NCI-H524 (cell line): ENCODE data around the gene PABPC3.

Experiments
- DNase-seq, 2 experiments: peaks; one replicate each; lab custom pipeline; 2025; lab: John Stamatoyannopoulos, UW

The PABPC3 gene

DNA sequence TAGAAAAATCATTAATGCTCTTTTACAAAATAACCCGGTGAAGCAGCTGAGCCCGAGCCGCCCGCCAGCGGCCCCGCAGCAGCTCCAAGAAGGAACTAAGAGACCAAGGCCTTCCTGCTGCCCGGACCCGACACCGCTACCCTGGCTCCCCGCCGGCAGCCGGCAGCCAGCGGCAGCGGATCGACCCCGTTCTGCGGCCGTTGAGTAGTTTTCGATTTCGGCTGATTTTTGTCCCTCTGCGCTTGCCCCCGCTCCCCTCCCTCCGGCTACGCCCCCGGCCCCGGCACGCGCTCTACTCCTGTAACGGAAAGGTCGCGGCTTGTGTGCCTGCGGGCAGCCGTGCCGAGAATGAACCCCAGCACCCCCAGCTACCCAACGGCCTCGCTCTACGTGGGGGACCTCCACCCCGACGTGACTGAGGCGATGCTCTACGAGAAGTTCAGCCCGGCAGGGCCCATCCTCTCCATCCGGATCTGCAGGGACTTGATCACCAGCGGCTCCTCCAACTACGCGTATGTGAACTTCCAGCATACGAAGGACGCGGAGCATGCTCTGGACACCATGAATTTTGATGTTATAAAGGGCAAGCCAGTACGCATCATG, at the start of gene PABPC3:
TSS of gene PABPC3 (plus strand) at position 286 of the 603 bp plus-strand sequence. CDS start at position 349, 63 bp downstream.
- DNase-seq = no peak

DNA sequence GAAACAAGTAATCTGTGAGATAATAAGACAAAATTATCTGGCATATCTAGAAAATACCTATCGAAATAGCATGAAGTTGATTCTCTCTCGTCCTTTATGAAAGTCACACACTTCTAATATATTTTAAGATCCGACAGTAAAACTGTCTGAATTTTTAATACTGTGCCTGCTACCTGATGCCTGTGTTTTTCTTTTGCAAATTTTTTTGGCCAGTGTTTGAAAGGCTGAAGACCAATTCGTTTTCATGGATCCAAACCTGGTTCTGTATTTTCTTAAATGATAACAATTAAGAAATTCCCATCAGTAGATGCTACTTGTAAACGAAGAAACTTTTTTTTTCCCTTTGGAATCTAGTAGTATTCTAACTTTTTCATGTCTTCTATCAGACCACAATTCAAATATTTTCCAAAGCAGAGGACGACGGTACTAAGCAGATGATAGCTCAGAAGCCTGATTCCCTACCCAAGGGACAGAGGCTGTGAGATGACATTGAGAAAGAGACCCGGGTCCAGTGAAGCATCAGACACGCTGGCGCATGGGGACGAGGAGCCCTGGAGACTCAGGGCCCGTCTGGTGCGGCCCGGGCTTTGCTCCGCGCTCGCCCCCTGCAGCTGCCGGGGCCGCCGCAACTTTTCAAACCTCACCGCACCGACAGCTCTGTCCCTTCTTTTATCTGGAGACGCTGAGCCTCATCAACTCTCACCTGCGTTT, 49.5 kb upstream of the PABPC3 start:
- DNase-seq = peak; percentile 12 to 64

GRCh38 chr13:25046985-25047511, 48.9 kb upstream of the PABPC3 start:
- peak; percentile 21 to 66 for DNase-seq

DNA sequence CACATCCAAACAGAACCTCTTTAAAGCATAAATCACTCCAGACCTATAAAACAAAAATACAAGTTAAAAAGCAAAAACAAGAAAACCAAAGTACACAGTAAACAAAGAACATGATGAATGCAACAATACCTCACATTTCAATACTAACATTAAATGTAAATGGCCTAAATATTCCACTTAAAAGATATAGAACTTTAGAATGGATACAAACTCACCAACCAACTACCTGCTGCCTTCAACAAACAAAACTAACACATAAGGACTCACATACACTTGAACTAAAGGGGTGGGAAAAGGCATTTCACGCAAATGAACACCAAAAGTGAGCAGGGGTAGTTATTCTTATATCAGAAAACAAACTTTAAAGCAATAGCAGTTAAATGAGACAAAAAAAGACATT, 44.9 kb upstream of the PABPC3 start:
- no peak for DNase-seq

GRCh38 chr13:25059166-25059565, 36.8 kb upstream of the PABPC3 start:
- no peak for DNase-seq

DNA sequence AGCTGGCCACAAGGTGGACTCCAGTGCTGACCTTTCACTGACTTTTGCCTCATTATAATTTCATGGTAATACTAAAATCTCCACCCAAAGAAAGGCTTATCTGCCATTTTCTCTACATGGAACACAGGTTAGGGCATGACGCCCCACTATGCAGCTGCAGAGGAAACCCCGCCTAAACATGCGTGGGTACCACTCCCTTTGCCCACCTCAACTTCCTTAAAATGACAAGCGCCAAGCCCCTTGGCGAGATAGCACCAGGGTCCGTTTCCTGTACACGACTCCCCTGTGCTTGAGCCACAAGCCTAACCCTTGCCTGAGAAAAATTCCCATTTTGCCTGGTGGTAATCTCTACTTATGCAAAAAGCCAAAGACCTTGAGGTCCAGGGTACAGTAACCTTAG, 36.0 kb upstream of the PABPC3 start:
- no peak for DNase-seq

DNA sequence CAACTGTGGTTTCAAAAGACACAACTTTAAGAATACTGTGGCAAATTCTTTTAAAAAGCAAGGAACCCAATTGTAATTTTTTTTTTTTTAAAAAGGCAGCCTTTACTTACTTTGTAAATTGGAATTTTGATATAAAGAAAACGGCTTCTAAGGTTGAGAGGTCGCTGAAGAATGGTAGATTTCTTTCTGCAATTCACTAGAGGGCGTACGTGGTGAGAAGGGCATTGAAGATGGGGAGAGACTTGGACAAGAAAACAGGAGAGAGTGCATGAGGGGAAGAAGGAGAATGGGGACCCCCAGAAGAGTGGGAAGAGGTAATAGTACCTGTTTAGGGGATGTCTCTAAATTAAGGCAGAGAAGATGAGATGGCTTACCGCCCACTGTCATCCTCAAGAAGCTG, 33.5 kb upstream of the PABPC3 start:
- DNase-seq = no peak

- no peak for DNase-seq
Observed at GRCh38 chr13:25064396-25064795, 31.5 kb upstream of the PABPC3 start.

GRCh38 chr13:25065974-25066770, 29.8 kb upstream of the PABPC3 start:
- DNase-seq = no peak

- DNase-seq = peak in 1 of 2 experiments; percentile 27
Observed at GRCh38 chr13:25067064-25067463, 28.9 kb upstream of the PABPC3 start.

DNA sequence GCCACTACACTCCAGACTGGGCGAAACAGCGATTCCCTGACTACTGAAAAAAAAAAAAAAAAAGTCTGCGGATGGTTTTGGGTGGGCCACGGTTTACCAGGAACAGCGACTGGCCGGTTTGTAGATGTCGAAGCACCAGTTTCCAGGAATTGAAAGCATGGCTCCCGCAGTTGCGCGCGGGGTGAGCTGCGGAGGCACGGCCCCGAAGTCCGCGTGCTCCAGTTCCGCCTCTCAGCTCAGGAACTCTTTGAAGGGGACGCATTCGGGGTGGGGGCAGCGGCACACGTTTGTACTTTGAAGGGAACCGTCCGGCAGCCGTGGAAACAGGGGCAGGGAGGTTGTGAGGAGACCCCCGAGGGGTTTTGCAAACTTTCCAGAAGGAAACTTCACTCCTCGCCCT, 27.1 kb upstream of the PABPC3 start:
- no peak for DNase-seq

GRCh38 chr13:25069236-25069635, 26.7 kb upstream of the PABPC3 start:
- no peak for DNase-seq

DNA sequence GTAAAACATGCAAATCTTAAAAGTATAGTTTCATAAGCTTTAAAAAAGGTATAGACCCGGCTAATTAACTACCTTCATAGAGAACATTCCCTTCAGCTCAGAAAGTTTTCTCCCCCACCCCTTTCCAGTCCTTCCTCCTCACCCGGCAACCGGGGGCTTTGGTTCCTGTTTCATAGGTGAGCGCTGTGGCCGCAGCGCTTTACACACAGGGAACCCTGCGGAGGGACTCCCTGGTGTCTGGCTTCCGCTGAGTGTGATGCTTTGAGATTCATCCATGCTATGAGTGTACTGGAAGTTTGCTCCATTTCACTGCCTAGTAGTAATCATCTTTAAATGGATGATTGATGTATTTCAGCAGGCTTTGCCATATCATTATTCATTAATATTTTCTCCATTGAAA, 26.0 kb upstream of the PABPC3 start:
- DNase-seq = no peak

- DNase-seq = no peak
Observed at GRCh38 chr13:25080773-25081172, 15.2 kb upstream of the PABPC3 start.

GRCh38 chr13:25084096-25084495, 11.8 kb upstream of the PABPC3 start:
- DNase-seq = no peak

DNA sequence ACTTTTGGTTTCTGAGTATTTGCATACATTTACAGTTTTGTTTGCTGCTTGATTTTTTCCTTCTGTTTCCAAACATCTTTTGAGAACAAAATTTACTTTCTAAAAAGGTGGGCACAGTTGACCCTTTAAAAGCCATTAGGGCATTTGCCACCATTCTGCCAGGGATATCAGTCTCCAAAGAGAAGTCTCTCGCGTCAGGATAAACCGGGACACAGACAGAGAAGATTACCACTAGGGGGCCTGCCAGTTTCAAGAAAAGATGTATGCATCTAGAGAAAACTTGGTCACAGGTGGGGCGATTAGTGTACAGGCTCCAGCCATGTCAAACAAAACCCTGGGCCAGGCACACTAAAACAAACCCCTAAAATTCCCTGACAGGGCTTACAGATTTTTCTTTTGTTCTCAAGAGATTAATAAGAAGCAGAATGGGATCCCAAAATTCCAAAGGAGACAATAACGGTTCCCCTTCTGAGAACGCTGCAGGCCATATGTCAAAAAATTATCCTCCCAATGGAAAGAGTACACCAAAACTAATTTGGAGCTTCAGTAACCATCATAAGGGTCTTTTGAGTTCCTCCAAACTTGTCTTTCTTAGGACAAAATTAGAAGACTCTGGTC, 10.7 kb upstream of the PABPC3 start:
- peak; percentile 81 to 92 for DNase-seq

DNA sequence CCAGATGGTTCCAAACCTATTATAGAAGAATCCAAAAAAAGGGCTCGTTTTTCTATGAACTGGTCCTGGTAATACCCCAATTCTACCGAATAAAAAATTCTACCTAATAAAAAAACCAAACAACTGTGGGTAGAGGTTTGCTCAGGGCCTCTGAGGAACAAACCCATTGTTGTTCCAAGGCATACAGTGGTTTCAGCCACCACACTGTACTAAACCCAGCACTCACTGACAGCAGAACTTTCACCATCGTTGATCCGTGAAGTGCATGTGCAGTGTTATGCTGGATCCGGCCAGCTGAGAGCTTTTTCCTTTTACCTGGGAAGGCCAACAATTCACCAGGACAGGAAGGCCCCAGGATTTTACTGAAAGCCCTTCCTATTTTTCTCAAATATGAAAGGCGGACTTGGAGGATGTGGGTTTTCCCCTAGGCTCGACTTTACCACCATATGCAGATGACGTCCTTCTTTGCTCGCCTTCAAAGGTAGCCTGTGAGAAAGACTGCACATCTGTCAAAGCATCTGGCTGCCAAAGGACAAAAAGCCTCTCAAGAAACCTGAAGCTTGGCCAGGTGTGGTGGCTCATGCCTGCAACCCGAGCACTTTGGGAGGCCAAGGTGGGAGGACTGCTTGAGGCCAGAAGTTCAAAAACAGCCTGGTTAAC, 7.2 kb upstream of the PABPC3 start:
- DNase-seq = no peak

DNA sequence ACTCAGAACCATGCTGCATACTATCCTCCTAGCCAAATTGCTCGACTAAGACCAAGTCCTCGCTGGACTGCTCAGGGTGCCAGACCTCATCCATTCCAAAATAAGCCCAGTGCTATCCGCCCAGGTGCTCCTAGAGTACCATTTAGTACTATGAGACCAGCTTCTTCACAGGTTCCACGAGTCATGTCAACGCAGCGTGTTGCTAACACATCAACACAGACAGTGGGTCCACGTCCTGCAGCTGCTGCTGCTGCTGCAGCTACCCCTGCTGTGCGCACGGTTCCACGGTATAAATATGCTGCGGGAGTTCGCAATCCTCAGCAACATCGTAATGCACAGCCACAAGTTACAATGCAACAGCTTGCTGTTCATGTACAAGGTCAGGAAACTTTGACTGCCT, 1.5 kb downstream of the PABPC3 start:
- no peak for DNase-seq

GRCh38 chr13:25103711-25104110, 7.8 kb downstream of the PABPC3 start:
- no peak for DNase-seq

GRCh38 chr13:25109341-25109740, 13.4 kb downstream of the PABPC3 start:
- no peak for DNase-seq

GRCh38 chr13:25110956-25111584, 15.1 kb downstream of the PABPC3 start:
- no peak for DNase-seq
